Measurements from ENCODE around the gene PPM1A. TPM values are rescaled to one million over a fixed set of nuclear protein-coding genes. Genes with fewer than 3 reads are reported as not detected.

The PPM1A gene
- total and polyA plus RNA-seq, 2 donors from 2014 or later = 42.3 to 60.3 TPM

GRCh38 chr14:60214003-60214402 is 35.0 kb upstream of the PPM1A start:
- H3K9me3 ChIP-seq (ENCODE audit: control insufficient read depth in 2 of 3, insufficient read depth in 1 of 3, low read length in 3 of 3) = no peaks in the 10 kb centered on the region
- intact Hi-C loops (cut with DNase I) = no loop called here
- TF ChIP-seq, protein P1, sequence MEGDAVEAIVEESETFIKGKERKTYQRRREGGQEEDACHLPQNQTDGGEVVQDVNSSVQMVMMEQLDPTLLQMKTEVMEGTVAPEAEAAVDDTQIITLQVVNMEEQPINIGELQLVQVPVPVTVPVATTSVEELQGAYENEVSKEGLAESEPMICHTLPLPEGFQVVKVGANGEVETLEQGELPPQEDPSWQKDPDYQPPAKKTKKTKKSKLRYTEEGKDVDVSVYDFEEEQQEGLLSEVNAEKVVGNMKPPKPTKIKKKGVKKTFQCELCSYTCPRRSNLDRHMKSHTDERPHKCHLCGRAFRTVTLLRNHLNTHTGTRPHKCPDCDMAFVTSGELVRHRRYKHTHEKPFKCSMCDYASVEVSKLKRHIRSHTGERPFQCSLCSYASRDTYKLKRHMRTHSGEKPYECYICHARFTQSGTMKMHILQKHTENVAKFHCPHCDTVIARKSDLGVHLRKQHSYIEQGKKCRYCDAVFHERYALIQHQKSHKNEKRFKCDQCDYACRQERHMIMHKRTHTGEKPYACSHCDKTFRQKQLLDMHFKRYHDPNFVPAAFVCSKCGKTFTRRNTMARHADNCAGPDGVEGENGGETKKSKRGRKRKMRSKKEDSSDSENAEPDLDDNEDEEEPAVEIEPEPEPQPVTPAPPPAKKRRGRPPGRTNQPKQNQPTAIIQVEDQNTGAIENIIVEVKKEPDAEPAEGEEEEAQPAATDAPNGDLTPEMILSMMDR (IDR thresholded peaks at IDR 0.05; ENCODE audit: borderline replicate concordance, extremely low read depth, insufficient read depth) = no peak
- H3K27me3 ChIP-seq (ENCODE audit: control insufficient read depth, insufficient read depth, low read length) = no peaks in the 10 kb centered on the region
- peaks cover 0 to 11% (median 0%) of the 10 kb centered on the region in 3 donors for H3K4me1 ChIP-seq (ENCODE audit: control insufficient read depth in 2 of 3, insufficient read depth in 2 of 3, low read depth in 1 of 3, low read length in 3 of 3)
- DNase-seq = no peak
- H3K9ac ChIP-seq (ENCODE audit: low read length in 3 of 3) = no peak overlapping the region
- no peak for FAIRE-seq
- no peaks in the 10 kb centered on the region for H3K36me3 ChIP-seq (ENCODE audit: control insufficient read depth in 2 of 3, insufficient read depth in 3 of 3, low read length in 3 of 3)
- H3K27ac ChIP-seq (ENCODE audit: low read depth in 2 of 2, low read length in 2 of 2) = no peak overlapping the region
- H3K4me3 ChIP-seq (ENCODE audit: low read length in 3 of 3) = no peak overlapping the region

- Histone ChIP-seq H3K9me3 (ENCODE audit: control insufficient read depth in 2 of 3, insufficient read depth in 1 of 3, low read length in 3 of 3) (no peaks in the 10 kb centered on the region), H3K9ac (ENCODE audit: low read length in 3 of 3) (no peak overlapping the region), H3K4me3 (ENCODE audit: low read length in 3 of 3) (no peak overlapping the region), H3K4me1 (ENCODE audit: control insufficient read depth in 2 of 3, insufficient read depth in 2 of 3, low read depth in 1 of 3, low read length in 3 of 3) (peaks cover 0 to 11% (median 0%) of the 10 kb centered on the region in 3 donors), H3K27me3 (ENCODE audit: control insufficient read depth, insufficient read depth, low read length) (no peaks in the 10 kb centered on the region), H3K27ac (ENCODE audit: low read depth in 2 of 2, low read length in 2 of 2) (no peak overlapping the region), H3K36me3 (ENCODE audit: control insufficient read depth in 2 of 3, insufficient read depth in 3 of 3, low read length in 3 of 3) (no peaks in the 10 kb centered on the region)
- intact Hi-C loops (cut with DNase I) = no loop called here
- DNase-seq (no peak), FAIRE-seq (no peak)
- TF ChIP-seq, protein P1 (IDR thresholded peaks at IDR 0.05; ENCODE audit: borderline replicate concordance, extremely low read depth, insufficient read depth) = no peak
Measured at GRCh38 chr14:60214415-60215126, 34.5 kb upstream of the PPM1A start.

DNA sequence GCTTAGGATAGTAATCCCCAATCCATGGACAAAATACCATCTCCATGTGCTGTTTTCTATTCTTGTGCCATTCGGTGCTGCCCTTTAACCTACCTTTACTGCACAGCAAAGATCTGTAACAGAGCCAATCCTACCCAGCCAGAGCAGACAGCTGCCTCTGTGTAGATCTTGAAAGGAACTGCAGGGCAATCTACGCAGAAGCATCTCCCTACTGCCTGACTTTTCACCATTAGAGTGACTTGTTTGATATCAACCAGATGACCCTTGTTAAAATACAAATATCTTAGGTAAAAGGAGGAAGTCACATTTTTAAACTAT is 33.9 kb upstream of the PPM1A start:
- Histone ChIP-seq H3K9ac (ENCODE audit: low read length in 3 of 3) (no peak overlapping the region), H3K9me3 (ENCODE audit: control insufficient read depth in 2 of 3, insufficient read depth in 1 of 3, low read length in 3 of 3) (no peaks in the 10 kb centered on the region), H3K4me3 (ENCODE audit: low read length in 3 of 3) (no peak overlapping the region), H3K4me1 (ENCODE audit: control insufficient read depth in 2 of 3, insufficient read depth in 2 of 3, low read depth in 1 of 3, low read length in 3 of 3) (peaks cover 0 to 11% (median 0%) of the 10 kb centered on the region in 3 donors), H3K27ac (ENCODE audit: low read depth in 2 of 2, low read length in 2 of 2) (no peak overlapping the region), H3K27me3 (ENCODE audit: control insufficient read depth, insufficient read depth, low read length) (no peaks in the 10 kb centered on the region), H3K36me3 (ENCODE audit: control insufficient read depth in 2 of 3, insufficient read depth in 3 of 3, low read length in 3 of 3) (no peaks in the 10 kb centered on the region)
- TF ChIP-seq, protein P1 (IDR thresholded peaks at IDR 0.05; ENCODE audit: borderline replicate concordance, extremely low read depth, insufficient read depth) = no peak
- no peak for FAIRE-seq
- DNase-seq = no peak
- intact Hi-C loops (cut with DNase I) = no loop called here

All from kidney (tissue), 14 donors.